Cardiac fibroblast (primary cell): Measurements from ENCODE around the gene SVOP.
"Not testable (repeated sequence)": the region's sequence is repeated elsewhere in the genome, so short reads cannot be mapped to it uniquely, and the experiment has no call there.

Experiments used
- DNase-seq, 2 donors: peaks; one replicate each; pipeline versions ENCODE4 v3.0.0 to v3.0.0-alpha.2; 2010; ENCODE audit warnings: low read depth in 2 of 2
- H3K4me3 ChIP-seq, 2 donors: replicated peaks in 1 of 2; 1 replicate in 1 of 2; 2 replicates in 1 of 2; pipeline ENCODE4 v1.5.1; 2011; ENCODE audit warnings: low read depth in 2 of 2, low read length in 2 of 2, mild to moderate bottlenecking in 2 of 2, moderate library complexity in 1 of 2
- TF ChIP-seq, protein P1 (sequence below): IDR thresholded peaks from one replicate; pipeline ENCODE4 v1.5.1; 2011; ENCODE audit warnings: low read depth, mild to moderate bottlenecking, low read length, inconsistent platforms

SVOP gene

DNA sequence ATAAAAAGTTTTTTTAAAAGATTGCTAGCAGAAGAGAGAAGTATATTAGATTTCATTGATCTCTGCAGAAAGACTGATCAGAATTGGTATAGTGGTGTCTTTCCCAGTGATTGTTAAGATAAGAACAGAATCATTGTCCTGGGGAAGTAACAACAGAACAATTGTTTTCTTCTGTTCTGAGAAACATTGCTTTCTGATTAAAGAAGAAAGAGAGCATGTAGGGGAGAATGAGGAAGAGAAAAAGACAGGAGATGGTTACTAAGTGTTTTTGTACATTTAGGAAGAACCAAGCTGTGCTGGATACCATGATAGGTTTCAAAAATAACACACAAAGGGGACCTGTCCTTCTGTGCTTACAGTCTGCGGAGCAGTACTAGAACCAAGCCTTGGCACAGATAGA lies 36.5 kb upstream of the SVOP start:
- no peak overlapping the region for H3K4me3 ChIP-seq
- TF ChIP-seq, protein P1, sequence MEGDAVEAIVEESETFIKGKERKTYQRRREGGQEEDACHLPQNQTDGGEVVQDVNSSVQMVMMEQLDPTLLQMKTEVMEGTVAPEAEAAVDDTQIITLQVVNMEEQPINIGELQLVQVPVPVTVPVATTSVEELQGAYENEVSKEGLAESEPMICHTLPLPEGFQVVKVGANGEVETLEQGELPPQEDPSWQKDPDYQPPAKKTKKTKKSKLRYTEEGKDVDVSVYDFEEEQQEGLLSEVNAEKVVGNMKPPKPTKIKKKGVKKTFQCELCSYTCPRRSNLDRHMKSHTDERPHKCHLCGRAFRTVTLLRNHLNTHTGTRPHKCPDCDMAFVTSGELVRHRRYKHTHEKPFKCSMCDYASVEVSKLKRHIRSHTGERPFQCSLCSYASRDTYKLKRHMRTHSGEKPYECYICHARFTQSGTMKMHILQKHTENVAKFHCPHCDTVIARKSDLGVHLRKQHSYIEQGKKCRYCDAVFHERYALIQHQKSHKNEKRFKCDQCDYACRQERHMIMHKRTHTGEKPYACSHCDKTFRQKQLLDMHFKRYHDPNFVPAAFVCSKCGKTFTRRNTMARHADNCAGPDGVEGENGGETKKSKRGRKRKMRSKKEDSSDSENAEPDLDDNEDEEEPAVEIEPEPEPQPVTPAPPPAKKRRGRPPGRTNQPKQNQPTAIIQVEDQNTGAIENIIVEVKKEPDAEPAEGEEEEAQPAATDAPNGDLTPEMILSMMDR, result no peak
- DNase-seq, result no peak

DNA sequence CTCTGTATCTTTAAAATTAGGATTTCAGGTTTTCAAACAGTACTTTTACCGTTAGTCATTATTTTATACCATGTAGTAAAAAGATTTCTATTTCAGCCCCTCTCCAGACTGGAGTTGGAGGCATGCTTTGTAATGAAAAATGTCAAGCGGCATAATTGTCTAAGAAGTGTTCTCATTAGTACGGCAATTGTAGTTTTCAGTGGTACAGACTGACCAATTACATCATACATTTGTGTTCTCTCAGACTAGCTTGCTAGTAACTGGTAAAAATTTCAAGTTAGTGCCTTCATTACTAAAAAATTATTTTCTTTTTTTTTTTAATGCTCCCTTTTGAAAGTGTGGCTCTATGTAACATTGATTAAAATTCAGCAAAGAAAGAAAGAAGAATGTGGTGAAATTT lies 36.0 kb upstream of the SVOP start:
- TF ChIP-seq, protein P1, result no peak
- no peak for DNase-seq
- H3K4me3 ChIP-seq, result no peak overlapping the region

DNA sequence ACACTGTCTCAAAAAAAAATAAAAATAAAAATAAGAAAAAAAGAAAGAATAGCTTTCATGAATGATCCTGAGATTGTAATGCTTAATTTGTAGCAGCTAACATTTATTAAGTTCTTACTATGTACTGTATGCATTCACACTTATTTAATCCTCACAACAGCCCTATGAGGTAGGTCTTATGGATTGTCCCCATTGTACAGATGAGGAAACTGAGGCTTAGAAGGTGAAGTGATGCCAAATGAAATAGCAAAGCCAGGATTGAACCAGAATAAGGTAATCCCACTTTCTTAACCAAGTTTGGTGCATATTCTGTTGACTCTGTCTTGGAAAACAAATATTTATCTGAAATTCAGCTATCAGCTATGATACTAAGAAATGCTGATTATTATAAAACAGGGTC lies 33.7 kb upstream of the SVOP start:
- H3K4me3 ChIP-seq, result no peak overlapping the region
- TF ChIP-seq, protein P1, result no peak
- no peak for DNase-seq

DNA sequence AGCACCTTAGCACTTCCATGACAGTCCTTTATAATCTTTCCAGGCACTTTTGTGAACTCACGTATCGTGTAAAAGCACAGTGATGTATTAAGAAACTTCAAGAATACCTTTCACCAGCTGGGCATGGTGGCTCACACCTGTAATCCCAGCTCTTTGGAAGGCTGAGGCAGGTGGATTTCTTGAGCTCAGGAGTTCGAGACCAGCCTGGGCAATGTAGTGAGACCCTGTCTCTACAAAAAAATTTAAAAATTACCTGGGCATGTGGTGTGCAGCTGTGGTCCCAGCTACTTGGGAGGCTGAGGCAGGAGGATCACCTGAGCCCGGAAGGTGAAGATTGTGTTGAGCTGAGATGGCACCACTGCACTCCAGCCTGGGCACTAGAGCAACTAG lies 33.3 kb upstream of the SVOP start:
- not testable (repeated sequence) for DNase-seq
- H3K4me3 ChIP-seq, result peak overlapping the region in 1 of 2 donors; percentile 93

DNA sequence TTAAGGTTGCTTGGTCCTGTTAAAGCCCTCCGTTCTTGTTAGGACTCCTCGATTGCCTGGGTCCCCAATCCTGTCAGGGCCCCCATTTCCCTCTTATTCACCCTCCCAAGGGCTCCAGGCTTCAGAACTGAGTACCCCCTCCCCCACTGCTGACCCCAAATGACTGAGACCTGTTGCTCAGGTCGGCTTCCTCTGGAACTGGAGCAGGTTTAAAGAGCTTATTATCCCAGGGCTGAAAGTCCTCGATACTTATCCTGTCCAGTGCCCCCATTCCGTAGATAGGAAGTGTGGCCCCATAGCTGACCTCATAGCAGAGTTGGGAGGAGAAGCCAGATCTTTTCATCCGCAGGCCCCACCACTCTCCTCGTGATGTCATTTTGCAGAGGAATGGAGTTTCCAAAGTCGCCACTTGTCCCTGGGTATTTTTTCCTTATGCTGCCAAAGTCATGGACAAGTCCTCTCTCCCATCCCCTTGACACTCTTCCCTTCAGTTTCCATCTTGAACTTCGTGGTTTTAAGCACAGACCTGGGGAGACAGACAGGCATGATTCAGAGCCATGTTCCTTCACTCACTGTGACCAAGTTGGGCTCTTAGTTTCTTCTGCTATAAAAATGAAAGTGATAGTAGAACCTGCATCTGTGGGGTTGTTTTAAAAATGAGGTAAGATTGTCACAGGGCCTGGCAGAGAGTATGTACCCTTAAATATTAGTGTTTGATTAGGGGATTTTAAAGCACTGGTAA lies 32.7 kb upstream of the SVOP start:
- TF ChIP-seq, protein P1, result no peak
- H3K4me3 ChIP-seq, result peak overlapping the region; percentile 93 to 96
- peak in 1 of 2 donors; percentile 2 for DNase-seq

DNA sequence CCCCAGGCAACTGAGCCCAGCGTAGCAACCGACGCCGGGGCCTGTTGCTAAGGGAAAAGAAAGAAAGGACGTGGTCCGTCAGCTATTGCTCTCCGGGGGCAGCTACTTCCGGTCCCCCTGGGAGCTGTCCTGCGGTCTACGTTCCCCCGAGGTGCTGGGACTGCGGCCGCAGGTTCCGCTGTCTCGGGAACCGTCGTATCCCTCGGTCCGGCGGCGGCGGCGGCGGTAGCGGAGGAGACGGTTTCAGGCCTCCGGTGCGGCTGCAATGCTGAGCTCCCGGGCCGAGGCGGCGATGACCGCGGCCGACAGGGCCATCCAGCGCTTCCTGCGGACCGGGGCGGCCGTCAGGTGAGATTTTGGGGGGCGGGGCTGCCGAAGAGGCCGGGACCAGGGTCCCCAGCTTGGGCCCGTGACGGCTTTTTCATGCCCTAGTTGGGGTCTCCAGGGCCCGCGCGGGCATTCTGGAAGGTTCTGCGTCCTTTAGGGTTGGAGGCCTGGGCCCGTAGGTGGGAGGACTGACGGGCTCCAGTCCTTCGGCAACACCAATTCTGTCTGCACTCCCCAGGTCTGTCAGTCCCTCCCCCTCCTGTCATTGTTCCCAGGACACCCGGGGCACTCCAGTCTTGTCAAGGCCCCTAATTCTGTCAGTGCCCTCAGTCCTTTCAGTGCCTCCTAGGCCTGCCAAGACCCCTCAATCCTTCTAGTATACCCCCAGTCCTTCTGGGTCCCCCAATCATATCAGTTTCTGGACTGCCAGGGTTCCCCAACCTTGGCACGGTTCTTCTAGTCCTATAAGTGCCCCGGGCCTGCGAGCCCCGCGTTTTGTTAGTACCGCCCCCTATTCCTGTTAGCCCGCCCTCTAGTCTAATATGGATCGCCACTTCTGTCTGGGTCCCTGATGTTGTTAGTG lies 31.8 kb upstream of the SVOP start, which contains the start of gene USP30:
Gene USP30, plus strand, starts transcription at position 163 of the 910 bp plus-strand sequence. Its CDS starts 103 bp downstream, at position 266.
- peak within 1 kb of the TSS; percentile 93 to 96 for H3K4me3 ChIP-seq
- DNase-seq, result peak; percentile 90 to 93
- TF ChIP-seq, protein P1, result no peak

DNA sequence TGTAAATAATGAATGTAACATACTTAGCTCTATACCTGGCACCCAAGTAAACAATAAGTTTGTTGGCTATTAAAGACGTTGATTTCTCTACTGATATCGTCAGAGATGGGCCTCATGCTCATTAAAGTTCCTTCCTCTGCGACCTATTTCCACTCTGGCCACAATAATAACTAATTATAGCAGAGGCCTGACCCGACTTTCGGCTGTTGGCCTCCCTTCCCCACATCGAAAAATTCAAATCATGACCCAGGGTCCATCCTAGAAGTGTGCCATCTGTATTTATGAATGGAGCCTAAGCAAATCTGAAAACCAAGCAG lies 31.2 kb upstream of the SVOP start:
- H3K4me3 ChIP-seq, result peak overlapping the region; percentile 93 to 96
- TF ChIP-seq, protein P1, result no peak
- DNase-seq, result no peak

DNA sequence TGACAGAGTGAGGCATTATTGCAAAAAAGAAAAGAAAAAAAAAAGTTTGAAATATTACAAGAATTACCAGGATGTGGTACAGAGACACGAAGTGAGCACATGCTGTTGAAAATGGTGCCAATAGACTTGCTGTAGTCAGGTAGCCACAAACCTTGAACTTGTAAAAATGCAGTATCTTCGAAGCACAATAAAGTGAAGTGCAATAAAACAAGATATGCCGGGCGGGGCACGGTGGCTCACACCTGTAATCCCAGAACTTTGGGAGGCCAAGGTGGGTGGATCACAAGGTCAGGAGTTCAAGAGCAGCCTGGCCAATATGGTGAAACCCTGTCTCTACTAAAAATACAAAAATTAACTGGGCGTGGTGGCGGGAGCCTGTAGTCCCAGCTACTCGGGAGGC lies 28.9 kb upstream of the SVOP start:
- DNase-seq, H3K4me3 ChIP-seq: not testable (repeated sequence)

DNA sequence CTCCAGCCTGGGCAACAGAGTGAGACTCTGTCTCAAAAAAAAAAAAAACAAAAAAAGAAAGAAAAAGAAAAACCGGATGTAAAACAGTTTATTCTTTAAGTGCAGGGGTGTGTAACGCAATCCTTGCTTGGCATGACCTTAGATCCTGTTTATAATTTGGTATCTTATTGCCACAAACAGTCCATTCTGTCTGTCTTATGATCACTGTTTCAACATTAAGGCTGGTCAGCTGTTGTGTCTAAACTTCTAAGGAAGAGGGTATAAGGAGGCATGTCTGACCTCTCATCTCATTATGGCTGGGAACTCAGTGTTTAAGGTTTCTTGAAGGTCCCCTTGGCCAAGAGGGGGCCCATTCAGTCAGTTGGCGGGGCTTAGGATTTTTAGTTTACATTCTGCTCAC lies 27.8 kb upstream of the SVOP start:
- H3K4me3 ChIP-seq, DNase-seq: not testable (repeated sequence)
